GM12892 (cell line): Measurements from ENCODE around the gene APOC3.

Experiments used
- POLR2AphosphoS5 ChIP-seq: IDR thresholded peaks from 2 replicates; pipeline ENCODE4 v1.6.1; 2011; ENCODE audit warnings: low read depth, low read length, control low read depth
- TAF1 ChIP-seq: IDR thresholded peaks from 2 replicates; pipeline ENCODE4 v1.6.1; 2011; ENCODE audit warnings: low read depth, mild to moderate bottlenecking, control low read depth, low read length, borderline replicate concordance

DNA sequence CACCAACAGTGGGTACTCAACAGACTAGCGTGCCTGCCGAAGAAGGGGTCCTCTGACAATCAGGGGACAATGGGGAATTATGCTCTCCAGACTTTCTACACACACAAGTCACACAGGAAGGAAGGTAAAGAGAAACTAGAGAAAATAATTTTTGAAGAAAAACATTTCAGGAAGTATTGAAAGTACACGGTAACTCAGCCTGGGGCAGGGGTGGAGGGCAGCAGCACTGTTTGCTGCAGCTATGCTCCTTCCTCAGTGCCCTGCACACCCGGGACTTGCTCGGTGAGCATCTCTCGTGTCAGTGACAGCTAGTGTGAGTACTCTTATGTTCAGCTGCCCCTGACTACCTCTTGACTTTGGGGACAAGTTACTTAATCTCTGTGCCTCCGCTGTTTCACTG, 25.7 kb downstream of the APOC3 start:
- TF ChIP-seq POLR2AphosphoS5 = no peak
- no peak for TF ChIP-seq TAF1
